Thyroid gland (tissue), 4 donors: ENCODE measurements around the gene MTARC2. TPM values are rescaled to one million over a fixed set of nuclear protein-coding genes. Genes with fewer than 3 reads are reported as not detected.
"Not testable (repeated sequence)": the region's sequence is repeated elsewhere in the genome, so short reads cannot be mapped to it uniquely, and the experiment has no call there.

Source experiments
- DNase-seq, 2 donors: peaks; one replicate each; pipeline ENCODE4 v3.0.0-alpha.2; 2019
- H3K27ac ChIP-seq, 3 donors: fragments of 200-600 bp; sonication (generic); 1 replicate in 2 of 3; 2 replicates in 1 of 3; pipeline ENCODE4 v1.5.1; 2016 to 2019; ENCODE audit warnings: mild to moderate bottlenecking in 1 of 3, moderate library complexity in 1 of 3
- H3K27me3 ChIP-seq: fragments of 200-600 bp; sonication (generic); one replicate; pipeline ENCODE4 v1.5.1; 2019
- H3K36me3 ChIP-seq, 2 donors: fragments of 200-600 bp; sonication (generic); one replicate each; pipeline ENCODE4 v1.5.1; 2016 to 2019
- H3K4me1 ChIP-seq, 2 donors: fragments of 200-600 bp; sonication (generic); one replicate each; pipeline ENCODE4 v1.5.1; 2017 to 2019
- H3K4me3 ChIP-seq, 3 donors: fragments of 200-600 bp; sonication (generic); replicated peaks in 1 of 3; 1 replicate in 2 of 3; 2 replicates in 1 of 3; pipeline ENCODE4 v1.5.1; 2016; ENCODE audit warnings: mild to moderate bottlenecking in 1 of 3
- H3K9me3 ChIP-seq: fragments of 200-600 bp; sonication (generic); one replicate; pipeline ENCODE4 v1.5.1; 2017
- POLR2A ChIP-seq, 2 donors: fragments of 450-650 bp; IDR thresholded peaks; one replicate each; pipeline ENCODE4 v1.6.1; 2017; ENCODE audit warnings: antibody characterized with exemption in 2 of 2, mild to moderate bottlenecking in 2 of 2, moderate library complexity in 1 of 2
- WGBS, 2 donors: methylation state at CpG; one replicate each; pipeline ENCODE4 v1.1.5; 2017; 5-methylcytosine and 5-hydroxymethylcytosine counted together
- intact Hi-C: fragments of 100-400 bp; cut with DNase I; formaldehyde crosslinking; loops from one replicate; pipeline ENCODE4 v1.15.1; 2023
- total RNA-seq, 4 donors: library from RNA; depleted of rRNA; stranded (reverse); fragments of >200 nt; gene quantifications; one replicate each; pipeline ENCODE4 v1.2.3, GENCODE V29; 2016
- TF ChIP-seq, protein P1 (sequence below), 6 experiments: fragments of 200-600 bp in 3 of 6; fragments of 450-650 bp in 3 of 6; sonication (generic) in 3 of 6; IDR thresholded peaks; one replicate each; pipeline ENCODE4 v1.5.1; 2016 to 2019; ENCODE audit warnings: antibody characterized with exemption in 6 of 6, mild to moderate bottlenecking in 2 of 6, inconsistent platforms in 1 of 6, moderate library complexity in 1 of 6

MTARC2 gene
- total RNA-seq, 4 donors from 2014 or later: 69.5 to 81.3 (median 75.8) TPM

DNA sequence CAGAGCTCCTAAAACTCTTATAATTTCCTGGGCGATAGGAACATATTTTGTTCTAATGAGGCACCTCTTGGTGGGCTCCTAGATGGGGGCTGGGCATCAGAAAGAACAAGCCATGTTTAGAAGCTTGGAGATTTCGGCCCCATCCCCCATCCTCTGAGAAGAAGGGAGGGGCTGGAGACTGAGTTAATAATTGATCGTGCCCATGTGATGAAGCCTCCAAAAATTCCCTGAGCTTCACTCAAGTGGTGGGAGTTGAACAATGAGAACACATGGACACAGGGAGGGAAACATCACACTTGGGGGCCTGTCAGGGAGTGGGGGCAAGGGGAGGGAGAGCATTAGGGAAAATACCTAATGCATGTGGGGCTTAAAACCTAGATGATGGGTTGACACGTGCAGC, 39.9 kb upstream of the MTARC2 start:
- H3K36me3 ChIP-seq: no peaks in the 10 kb centered on the region

DNA sequence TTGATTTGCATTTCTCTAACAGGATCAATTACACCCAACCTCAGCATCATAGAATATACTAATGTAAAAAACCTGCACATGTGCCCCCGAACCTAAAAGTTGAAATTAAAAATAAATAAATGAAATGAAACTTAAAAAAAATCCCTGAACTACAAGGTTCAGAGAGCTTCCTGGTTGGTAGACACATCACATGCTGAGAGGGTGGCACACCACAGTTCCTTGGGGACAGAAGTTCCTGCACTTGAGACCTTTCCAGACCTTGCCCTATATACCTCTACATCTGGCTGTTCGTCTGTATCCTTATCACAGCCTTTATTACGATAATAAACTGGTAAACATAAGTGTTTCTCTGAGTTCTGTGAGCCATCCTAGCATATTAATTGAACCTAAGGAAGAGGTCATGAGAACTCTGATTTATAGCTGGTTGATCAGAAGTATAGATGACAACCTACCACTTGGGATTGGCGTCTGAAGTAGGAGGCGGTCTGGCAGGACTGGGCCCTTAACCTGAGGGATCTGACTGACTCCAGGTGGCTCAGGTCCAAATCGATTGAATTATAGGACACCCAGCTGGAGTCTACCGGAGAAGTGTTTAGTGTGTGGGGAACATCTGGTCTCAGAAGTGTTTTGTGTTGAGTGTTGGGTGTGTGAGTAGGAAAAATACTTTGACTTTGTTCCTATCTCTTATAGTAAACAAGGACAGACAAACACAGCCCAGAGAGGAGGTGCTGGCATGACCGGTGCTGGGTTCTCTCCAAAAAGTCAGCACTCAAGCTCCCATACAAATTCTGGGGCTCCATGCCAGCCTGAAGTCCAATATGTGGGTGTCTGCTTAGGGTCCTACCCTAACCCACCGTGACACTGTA, 39.0 kb upstream of the MTARC2 start:
- no peak for DNase-seq
- Histone ChIP-seq H3K9me3 (no peaks in the 10 kb centered on the region), H3K4me3 (no peak overlapping the region), H3K27ac (no peak overlapping the region), H3K4me1 (no peaks in the 10 kb centered on the region), H3K36me3 (no peaks in the 10 kb centered on the region), H3K27me3 (no peaks in the 10 kb centered on the region)
- WGBS, 2 donors: 75% methylated on average over 9 of the region's 9 CpGs
- intact Hi-C loops: no loop called here
- TF ChIP-seq, protein P1, sequence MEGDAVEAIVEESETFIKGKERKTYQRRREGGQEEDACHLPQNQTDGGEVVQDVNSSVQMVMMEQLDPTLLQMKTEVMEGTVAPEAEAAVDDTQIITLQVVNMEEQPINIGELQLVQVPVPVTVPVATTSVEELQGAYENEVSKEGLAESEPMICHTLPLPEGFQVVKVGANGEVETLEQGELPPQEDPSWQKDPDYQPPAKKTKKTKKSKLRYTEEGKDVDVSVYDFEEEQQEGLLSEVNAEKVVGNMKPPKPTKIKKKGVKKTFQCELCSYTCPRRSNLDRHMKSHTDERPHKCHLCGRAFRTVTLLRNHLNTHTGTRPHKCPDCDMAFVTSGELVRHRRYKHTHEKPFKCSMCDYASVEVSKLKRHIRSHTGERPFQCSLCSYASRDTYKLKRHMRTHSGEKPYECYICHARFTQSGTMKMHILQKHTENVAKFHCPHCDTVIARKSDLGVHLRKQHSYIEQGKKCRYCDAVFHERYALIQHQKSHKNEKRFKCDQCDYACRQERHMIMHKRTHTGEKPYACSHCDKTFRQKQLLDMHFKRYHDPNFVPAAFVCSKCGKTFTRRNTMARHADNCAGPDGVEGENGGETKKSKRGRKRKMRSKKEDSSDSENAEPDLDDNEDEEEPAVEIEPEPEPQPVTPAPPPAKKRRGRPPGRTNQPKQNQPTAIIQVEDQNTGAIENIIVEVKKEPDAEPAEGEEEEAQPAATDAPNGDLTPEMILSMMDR (IDR thresholded peaks at IDR 0.05): no peak

More for the DNA sequence above, 39.9 kb upstream of the MTARC2 start:
- intact Hi-C loops: no loop called here
- TF ChIP-seq POLR2A (IDR thresholded peaks at IDR 0.05): no peak
- TF ChIP-seq, protein P1 (IDR thresholded peaks at IDR 0.05): no peak
- H3K27me3 ChIP-seq: no peaks in the 10 kb centered on the region
- H3K27ac ChIP-seq: no peak overlapping the region
- peaks cover 0 to under 1% of the 10 kb centered on the region in 2 donors for H3K4me1 ChIP-seq
- no peak overlapping the region for H3K4me3 ChIP-seq
- 89 to 97% methylated on average over 4 of the region's 4 CpGs for WGBS, 2 donors
- no peaks in the 10 kb centered on the region for H3K9me3 ChIP-seq
- no peak for DNase-seq

DNA sequence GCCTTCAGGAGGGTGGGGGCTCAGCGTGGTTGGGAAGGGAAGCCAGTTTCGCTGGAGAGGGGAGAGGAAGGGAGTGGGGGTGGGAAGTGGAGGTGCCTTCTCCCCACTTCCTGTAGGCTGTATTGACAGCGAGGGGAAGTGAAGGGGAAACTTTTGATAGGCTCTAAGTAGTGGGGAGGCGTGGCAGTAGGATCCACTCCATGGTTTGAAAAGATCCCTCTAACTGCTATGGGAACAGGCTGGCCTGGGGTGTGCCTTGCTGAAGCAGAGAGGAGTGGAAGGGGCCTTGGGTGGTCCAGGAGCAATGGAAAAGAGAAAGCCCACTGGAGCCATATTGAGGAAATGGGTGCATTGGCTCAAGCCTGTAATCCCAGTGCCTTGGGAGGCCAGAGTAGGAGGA, 37.8 kb upstream of the MTARC2 start:
- WGBS, 2 donors: 79 to 81% methylated on average over 4 of the region's 4 CpGs
- no peak overlapping the region for H3K4me3 ChIP-seq
- H3K27me3 ChIP-seq: no peaks in the 10 kb centered on the region
- H3K4me1 ChIP-seq: no peaks in the 10 kb centered on the region
- no peaks in the 10 kb centered on the region for H3K36me3 ChIP-seq
- DNase-seq: no peak
- no peak overlapping the region for H3K27ac ChIP-seq
- TF ChIP-seq, protein P1 (IDR thresholded peaks at IDR 0.05): no peak
- no peak for TF ChIP-seq POLR2A (IDR thresholded peaks at IDR 0.05)
- intact Hi-C loops: no loop called here
- H3K9me3 ChIP-seq: no peaks in the 10 kb centered on the region

DNA sequence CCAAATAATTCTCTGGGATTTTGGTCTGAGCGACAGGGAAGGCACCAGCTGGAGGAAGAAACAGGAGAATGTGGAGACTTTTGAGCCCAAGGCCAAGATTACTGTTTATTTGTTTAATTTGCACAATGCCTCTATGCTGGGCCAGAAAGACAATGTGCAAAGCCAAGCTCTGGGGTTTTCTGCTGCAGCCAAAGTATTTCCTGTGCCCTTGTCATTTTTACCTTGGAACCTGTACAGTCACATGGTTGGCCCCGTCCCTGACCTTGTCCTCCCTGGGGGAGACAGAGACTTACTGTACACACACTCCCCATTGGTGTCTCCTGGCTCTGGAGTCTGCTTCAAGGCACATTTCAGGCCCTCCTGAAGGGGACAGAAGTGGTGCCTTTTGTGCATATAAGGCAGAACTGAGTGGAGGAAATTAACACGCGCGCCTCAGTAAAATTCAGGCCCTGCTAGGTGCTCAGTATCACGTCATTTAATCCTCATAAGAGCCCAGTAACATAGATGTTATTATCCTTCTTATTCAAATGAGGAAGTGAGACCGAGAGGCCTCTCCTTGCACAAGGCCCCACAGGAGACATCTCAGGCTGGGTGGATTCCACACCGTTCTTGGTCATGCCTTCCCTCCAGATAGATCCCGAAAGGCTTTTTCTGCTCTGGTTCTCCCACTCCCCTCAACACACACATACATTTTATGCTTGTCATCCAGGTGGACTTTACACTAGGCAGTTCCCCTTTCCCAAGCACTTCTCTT, 36.9 kb upstream of the MTARC2 start:
- WGBS, 2 donors: 75 to 79% methylated on average over 9 of the region's 9 CpGs
- DNase-seq: no peak
- Histone ChIP-seq H3K36me3 (no peaks in the 10 kb centered on the region), H3K27me3 (no peaks in the 10 kb centered on the region), H3K9me3 (no peaks in the 10 kb centered on the region), H3K4me3 (no peak overlapping the region), H3K27ac (no peak overlapping the region), H3K4me1 (no peaks in the 10 kb centered on the region)
- no peak for TF ChIP-seq POLR2A (IDR thresholded peaks at IDR 0.05)
- TF ChIP-seq, protein P1 (IDR thresholded peaks at IDR 0.05): no peak
- intact Hi-C loops: no loop called here

DNA sequence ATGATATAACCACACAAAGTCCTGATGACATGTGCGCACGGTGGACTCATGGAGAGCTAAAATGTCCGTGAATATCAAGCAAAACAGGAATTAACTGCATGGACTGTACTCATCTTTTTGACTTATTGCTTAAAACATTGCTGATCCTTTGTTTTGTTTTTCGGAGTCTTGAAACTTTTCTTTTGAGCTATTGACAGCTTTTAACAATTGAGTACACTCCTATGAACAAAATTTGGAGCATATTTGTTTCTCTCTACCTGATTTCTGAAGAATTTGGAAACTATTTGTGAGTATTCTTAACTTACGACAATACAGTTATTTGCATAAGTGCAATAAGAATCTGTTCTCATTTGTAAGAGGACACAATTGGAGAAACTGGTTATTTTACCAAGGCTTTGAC, 32.1 kb upstream of the MTARC2 start:
- H3K27ac ChIP-seq, H3K4me3 ChIP-seq, DNase-seq, H3K27me3 ChIP-seq, H3K36me3 ChIP-seq, intact Hi-C loops, H3K9me3 ChIP-seq, H3K4me1 ChIP-seq: not testable (repeated sequence)
- WGBS, 2 donors: 97% methylated on average over 5 of the region's 5 CpGs
